Left lobe of liver (tissue), 2 donors: Measurements from ENCODE around the gene OGG1. TPM values are rescaled to one million over a fixed set of nuclear protein-coding genes. Genes with fewer than 3 reads are reported as not detected.
A peak's percentile ranks its signal among the peaks of the same experiment; 100 is the strongest.

Experiments used
- ATAC-seq: fragments of 200-7000 bp; cut with Tn5 transposase; one replicate; pipeline ENCODE4 v1.9.1; 2020; ENCODE audit warnings: mild to moderate bottlenecking, moderate library complexity
- DNase-seq: peaks from one replicate; pipeline ENCODE4 v3.0.0-alpha.2; 2020; ENCODE audit warnings: low spot score
- total RNA-seq: library from RNA; stranded (reverse); gene quantifications from one replicate; pipeline ENCODE4 v1.2.1, GENCODE V29; 2021
- donor health status: DM: no; HTN: no; CAD: no; lungs with moderate emphysema.
- donor health status: DM: no; HTN: yes; CAD: no.

OGG1 gene
- total RNA-seq, 1 donor from 2014 or later = 16.0 TPM

DNA sequence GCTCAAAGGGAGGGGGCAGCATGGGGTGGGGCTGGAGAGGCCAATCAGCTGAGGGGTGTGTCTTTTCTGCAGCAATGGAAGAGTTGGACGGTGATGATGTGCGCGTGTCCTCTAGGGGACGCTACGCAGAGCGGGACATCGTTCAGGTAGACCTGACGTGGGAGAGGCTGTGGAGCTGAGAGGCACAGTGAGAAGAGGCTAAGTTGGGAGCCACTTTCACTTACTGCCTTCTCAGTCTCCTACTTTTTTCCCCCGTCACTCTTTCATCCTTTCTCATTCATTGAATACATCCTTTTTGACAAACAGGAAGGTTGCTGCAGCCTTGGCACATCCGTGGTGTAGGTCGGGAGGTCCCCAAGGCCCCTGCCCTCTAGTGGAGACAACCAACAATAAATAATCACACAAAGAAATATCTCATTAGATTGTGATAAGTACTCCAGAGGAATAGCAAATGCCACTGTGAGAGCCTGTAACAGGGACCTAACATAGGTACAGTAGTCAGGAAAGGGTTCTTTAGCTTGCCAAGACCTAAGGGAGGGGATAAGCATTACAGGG, 22.6 kb upstream of the OGG1 start:
- ATAC-seq (no peak), DNase-seq (no peak)

DNA sequence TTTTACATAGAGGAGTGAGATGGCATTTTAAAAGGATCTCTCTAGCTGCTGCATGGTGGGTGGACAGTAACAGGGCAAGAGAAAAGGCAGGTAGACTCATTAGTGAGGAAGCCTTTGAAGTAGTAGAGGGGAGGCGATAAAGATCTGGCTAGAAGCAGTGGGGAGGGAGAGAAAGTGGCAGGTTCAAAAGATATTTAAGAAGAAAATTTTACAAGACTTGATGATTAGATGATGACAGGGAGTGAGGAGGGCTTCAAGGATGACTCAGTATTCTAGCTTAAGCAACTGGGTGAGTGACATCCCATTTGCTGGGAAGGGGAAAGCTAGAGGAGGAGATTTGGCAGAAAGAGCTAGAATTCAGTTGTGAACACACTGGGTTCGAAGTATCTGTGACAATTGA, 22.0 kb upstream of the OGG1 start:
- no peak for DNase-seq
- no peak for ATAC-seq

DNA sequence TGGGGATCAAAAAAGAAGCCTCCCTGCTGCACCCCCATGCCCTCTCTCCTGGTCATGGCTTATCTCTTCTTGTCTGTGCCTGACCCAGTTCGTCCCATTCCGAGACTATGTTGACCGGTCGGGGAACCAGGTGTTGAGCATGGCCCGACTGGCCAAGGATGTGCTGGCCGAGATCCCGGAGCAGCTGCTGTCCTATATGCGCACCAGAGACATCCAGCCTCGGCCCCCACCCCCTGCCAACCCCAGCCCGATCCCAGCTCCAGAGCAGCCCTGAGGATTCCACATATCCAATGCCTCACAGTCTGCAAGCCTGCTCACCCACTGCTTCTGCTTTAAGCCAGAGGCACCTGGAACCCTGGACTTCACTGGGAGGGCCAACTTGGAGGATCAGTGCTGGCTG, 20.3 kb upstream of the OGG1 start:
- DNase-seq = no peak
- no peak for ATAC-seq

DNA sequence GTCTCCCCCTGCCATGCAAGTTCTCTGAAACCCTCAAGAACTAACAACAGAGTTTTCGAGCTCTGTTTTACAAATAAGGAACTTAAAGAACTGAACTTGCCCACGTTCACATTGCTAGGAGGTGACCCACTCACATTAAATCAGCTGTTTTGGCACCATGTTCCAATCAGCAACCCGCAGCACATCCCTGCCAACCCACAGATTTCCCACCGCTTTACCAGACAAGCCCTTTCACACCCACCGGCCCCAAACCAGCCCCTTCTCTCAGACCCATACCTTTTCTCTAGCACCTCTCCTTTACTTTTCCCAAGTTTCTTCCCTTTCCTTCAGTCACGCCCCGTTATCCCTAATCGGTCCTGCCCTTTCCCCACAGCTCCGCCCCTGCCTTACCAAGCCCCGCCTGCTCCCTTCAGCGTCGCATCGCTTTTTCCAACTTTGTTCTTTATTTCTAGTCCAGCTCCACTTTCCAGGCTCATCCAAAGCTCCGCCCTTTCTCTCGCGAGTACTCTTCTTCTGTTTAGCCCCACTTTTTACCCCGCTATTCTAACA, 19.0 kb upstream of the OGG1 start:
- ATAC-seq (peak; percentile 69), DNase-seq (no peak)

GRCh38 chr3:9731206-9732079, 18.3 kb upstream of the OGG1 start, which contains the start of gene BRPF1:
BRPF1 (plus strand) TSS chr3:9731735; CDS start chr3:9734141, 2,406 bp downstream.
- DNase-seq (peak; percentile 100), ATAC-seq (peak; percentile 95)

DNA sequence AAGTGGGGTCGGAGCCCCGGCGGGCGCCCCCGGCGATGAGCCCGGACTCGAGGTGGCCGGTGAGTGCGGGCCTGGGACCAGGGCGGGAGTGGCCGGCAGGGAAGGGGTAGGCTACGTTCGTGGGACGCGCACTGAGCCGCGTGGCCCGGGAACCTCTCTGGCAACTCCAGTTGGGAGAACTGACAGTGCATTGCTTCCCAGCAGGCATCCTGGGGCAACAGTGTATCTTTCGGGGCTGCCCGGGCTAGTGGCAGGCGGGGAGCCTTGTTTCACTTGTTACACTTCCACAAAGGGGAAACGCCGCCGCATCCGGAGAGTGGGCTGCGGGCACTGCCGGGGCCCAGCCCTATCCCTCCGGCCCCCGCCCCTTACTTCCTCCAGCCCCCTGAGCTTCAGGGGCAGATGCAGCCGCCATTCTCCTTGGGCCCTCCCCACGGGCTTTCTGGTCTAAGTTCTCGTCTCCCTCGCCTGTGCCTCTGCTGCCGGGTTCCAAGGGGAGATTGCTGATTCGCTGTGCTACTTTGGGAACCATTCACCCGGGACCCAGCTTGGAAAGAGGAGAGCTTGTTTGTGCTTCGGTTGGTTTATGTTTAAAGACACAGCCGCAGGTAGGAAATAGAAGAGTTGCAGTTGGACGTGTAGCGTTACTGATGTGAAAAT, 17.5 kb upstream of the OGG1 start:
- DNase-seq = no peak
- ATAC-seq = peak; percentile 2

- ATAC-seq (no peak), DNase-seq (peak; percentile 52)
Observed at GRCh38 chr3:9732740-9733115, 17.0 kb upstream of the OGG1 start.

DNA sequence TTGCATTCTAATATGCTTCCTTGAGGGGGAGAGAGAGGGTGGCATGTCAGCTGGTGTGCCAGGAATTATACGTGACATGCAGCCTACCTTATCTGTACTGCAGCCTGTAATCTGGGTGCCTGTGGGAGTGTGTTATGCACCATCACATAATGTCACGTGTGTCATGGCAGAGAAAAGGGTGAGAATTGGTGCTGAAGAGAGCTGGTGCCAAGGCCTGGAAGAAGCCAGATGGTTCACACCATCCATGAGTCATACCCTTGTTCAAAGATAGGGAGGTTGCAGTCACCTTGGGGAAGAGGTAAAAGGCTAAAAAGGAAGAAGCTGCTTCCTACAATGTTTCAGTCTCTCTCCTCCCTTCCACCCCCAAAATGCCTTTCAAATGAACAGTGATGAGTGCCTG, 12.9 kb upstream of the OGG1 start:
- no peak for ATAC-seq
- DNase-seq = no peak

- no peak for ATAC-seq
- no peak for DNase-seq
Observed at GRCh38 chr3:9739181-9739580, 10.6 kb upstream of the OGG1 start.

- DNase-seq (no peak), ATAC-seq (no peak)
Observed at GRCh38 chr3:9742560-9742959, 7.2 kb upstream of the OGG1 start.

- ATAC-seq (no peak), DNase-seq (no peak)
Observed at GRCh38 chr3:9743548-9743947, 6.2 kb upstream of the OGG1 start.

DNA sequence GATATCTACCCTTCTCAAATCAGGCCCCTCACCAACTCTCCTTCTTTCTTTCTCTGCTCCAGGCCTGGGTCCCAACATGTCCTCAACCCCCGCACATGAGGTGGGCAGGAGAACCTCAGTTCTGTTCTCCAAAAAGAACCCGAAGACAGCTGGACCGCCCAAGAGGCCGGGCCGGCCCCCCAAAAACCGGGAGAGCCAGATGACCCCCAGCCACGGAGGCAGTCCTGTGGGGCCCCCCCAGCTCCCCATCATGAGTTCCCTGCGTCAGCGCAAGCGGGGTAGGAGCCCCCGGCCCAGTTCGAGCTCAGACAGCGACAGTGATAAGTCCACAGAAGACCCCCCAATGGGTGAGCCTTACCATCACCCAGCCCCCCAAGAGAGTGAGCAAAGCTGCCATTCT, 5.6 kb upstream of the OGG1 start:
- no peak for DNase-seq

DNA sequence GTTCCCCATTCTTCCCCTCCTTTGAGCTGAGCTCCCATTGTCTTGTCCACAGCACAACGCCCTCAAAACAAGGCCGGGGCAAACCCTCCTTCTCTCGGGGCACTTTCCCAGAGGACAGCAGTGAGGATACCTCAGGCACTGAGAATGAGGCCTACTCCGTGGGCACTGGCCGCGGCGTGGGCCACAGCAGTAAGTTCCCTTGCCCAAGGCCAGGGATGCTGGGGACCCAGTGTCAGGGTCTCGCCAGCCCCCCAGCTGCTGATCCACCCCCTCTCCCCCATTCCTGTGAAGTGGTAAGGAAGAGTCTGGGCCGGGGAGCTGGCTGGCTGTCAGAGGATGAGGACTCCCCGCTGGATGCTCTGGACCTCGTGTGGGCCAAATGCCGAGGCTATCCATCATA, 4.2 kb upstream of the OGG1 start:
- no peak for DNase-seq
- no peak for ATAC-seq

More for the DNA sequence above, 5.6 kb upstream of the OGG1 start:
- ATAC-seq = no peak

DNA sequence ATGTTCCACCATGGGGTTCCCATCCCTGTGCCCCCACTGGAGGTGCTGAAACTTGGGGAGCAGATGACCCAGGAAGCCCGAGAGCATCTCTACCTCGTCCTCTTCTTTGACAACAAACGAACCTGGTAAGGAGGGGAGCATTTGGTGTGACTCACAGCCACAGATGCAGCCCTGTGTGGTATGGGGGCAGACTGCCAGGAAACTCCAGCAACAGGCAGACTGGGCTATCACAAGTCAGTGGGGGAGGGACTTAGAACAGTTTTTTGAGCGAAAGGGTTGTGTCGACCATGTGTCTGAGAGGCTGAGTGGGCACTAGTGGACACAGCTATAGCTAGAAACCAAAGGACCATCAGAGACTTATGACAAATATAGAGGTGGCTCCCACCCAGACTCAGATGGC, 3.4 kb upstream of the OGG1 start:
- DNase-seq = no peak
- ATAC-seq = no peak

DNA sequence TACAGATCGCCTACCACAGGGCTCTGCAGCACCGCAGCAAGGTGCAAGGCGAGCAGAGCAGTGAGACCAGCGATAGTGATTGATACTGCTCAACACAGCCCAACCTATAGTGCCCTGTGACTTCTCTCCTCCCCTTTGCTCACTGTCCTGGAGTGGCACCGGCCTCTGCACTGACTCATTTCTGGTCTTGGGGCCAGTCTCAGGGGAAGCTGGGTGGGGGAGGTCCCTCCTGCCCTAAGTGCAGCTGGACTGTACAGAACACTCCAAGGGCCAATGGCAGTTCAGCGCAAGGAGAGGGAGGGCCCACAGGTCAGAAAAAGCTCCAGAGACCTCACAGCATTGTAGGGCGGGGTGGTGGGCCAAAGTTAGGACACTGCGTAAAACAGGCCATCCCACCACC, 2.5 kb upstream of the OGG1 start:
- no peak for DNase-seq
- no peak for ATAC-seq

- DNase-seq (no peak), ATAC-seq (no peak)
Observed at GRCh38 chr3:9748031-9748430, 1.7 kb upstream of the OGG1 start.

GRCh38 chr3:9749296-9749644, 482 bp upstream of the OGG1 start:
- DNase-seq (no peak), ATAC-seq (no peak)

DNA sequence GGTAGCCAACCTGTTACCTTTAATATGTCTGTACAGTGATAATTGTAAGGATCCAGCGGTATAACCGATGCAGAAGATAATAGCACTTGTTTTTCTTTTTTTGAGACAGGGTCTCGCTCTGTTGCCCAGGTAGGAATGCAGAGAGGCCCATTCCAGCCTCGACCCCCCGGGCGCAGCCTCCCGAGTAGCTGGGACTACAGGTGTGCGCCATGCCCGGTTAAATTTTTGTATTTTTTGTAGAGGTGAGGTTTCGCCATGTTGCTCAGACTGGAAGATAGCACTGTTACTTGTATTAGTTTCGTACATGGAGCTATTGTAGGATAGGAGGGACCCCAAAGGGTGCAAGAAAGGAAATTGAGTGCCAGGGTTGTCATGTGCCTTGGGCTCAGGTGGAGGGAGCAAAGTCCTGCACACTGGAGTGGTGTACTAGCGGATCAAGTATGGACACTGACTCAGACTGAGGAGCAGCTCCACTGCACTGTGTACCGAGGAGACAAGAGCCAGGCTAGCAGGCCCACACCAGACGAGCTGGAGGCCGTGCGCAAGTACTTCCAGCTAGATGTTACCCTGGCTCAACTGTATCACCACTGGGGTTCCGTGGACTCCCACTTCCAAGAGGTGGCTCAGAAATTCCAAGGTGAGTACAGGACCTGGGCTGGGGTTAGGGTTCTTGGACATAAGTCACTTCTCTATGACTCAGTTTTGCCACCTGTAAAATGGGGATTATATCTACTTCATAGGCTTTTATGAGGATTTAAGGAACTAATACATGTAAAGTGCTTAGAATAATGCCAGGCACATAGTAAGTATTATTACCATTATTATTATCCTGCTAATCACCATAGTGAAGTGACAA, 1.0 kb downstream of the OGG1 start:
- DNase-seq (no peak), ATAC-seq (peak; percentile 46)

- no peak for DNase-seq
- no peak for ATAC-seq
Observed at GRCh38 chr3:9754678-9755077, 4.9 kb downstream of the OGG1 start.

DNA sequence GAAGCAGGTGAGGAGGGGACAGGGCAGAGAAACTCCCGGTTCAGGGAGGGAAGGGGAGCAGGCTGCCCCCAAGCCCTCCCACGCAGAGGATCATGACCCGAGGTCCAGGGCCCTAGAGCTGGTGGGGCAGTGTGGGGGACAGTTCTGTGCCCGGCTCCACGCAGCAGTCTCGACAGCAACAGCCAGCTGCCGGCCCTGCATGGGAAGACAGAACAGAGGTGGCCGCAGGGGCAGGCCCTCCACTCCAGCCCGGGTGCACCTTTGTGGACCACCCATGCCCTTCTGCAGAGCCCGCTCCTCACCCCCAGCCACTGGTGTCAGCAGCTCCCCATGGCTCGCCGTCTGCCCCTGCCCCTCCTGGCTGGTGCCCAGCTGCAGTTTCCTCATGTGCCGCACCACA, 7.7 kb downstream of the OGG1 start:
- ATAC-seq (no peak), DNase-seq (no peak)
